HG03103 (cell line): ENCODE results near the gene NOM1.

Experiments
- ATAC-seq: cut with Tn5 transposase; IDR thresholded peaks from one replicate; pipeline ENCODE4 v1.9.1; 2021; ENCODE audit warnings: low read depth; ENCODE audit not compliant: unreplicated experiment

Gene NOM1

DNA sequence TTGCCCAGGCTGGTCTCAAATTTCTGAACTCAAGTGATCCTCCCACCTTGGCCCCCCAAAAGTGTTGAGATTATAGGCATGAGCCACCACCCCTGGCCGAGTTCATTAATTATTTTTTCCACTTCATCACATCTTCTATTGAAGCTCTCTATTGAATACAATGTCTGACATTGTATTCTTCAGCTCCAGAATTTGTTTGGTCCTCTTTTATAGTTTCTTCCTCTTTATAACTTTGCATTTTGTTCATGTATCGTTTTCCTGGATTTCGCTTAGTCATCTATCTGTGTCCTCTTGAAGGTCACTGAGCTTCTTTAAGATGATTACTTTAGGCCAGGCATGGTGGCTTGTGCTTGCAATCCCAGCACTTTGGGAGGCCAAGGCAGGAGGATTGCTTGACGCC lies 30.2 kb downstream of the NOM1 start:
- no peak for ATAC-seq

DNA sequence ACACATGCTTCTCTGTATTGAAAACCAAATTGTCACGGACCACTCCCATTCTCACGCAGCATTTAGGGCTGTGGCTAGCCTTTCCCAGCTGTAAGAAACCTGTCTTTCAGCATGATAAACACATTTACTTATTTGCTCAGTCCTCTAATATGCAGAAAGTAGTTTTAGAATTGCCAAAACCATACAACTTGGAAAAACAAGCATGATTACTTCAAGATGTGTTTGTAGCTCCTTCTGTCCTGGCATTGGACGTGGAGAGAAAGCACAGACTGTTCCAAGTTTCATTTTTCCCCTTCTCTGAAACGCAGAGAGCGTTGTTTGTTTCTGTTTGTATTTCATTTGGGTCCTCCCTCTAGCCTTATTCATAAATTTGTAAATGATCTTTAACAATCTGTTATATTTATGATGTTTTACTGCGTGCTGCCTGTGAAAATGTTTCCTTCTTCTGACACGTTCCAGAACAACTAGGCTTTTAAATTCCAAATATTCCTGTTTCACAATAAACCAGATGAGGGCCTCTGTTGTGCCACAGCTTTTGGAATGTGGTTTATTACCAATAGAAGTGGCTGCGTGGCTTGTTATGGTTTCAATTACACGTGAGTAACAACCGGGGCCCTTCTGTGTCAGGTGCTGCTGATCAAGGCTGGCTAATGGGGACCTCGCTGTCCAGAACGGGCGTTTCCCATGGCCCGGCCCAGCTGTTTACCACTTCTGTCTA lies 34.8 kb downstream of the NOM1 start:
- no peak for ATAC-seq

DNA sequence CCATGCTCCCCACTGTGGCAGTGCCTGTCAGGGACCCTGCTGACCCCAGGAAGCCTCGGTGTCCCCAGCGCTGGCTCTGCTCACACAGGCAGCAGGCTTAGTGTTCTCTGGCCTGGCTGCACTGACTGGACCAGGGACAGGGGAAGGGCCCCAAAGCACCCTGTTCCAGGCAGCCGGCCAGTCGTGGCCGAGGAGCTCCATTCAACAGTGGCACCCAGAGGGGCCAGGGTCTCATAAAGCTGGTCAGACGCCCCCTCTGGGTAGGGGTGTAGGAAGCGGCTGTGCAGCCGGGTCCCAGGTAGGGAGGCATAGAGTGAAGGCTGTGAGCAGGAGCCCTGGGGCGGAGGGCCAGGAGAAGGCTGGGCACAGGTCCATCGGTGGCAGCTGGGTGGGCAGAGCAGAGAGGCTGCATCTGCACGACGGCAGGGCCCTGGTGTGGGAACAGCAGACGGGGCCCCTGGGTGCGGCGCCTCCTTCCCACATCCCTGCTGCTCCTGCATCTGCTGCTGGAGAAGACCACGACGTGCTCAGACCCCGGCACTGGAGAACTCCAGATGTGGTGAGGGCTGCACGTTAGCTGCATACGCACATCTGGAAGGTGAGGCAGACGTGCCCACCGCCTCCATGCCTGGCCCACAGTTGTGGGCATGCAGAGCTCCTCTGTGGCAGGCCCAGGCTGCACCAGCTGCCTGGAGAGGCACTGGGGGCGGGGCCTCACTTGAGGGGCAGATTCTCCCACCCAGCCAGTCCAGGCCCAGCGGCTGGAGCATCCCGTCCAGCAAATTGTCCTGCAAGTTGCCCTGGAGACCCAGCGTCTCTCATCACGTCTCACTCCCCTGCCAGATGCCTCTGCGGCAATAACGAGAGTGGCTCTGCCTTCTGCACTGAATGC lies 35.8 kb downstream of the NOM1 start:
- ATAC-seq = no peak

- ATAC-seq = no peak
These were observed 36.9 kb downstream of the NOM1 start for GRCh38 chr7:156986378-156986777.

DNA sequence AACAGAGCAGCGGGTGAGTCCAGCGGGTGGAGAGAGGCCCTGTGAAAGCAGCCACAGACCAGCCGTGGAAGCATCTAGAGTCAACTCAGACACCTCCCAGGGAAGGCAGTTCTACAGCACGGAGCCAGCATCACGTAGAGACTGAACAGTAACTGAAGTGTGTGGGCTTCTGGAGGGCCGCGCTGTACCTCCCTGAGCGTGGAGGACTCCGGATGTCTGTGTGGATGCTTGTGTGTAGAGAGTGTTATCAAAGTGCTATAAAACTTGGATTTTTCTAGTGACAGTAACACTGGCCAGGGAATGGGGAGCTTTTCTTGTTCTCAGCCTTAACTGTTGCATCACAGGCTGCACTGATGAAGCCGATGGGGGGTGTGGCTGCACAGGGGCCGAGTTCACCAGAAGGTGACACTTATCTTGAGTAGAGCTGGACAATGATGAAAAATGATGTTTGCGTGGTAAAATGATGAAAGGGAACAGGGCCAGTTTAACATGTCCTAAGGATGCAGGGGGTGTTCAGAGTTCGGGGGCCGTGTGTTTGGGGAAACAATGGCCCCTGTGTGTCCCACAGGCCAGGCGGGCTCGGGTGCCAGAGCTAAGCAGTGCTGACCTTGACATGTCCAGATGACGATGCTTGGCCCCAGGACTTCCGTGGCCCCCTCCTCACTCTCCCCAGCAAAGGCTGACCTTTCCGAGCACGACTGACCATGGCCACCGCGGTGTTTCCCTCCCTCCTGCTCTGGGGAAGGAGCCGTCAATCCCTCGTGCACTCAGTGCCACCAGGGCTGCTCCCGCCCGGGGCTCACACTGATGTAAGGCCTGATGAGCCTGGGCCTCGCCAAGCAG lies 39.1 kb downstream of the NOM1 start:
- ATAC-seq = no peak

GRCh38 chr7:156989766-156990535 lies 40.4 kb downstream of the NOM1 start:
- ATAC-seq = no peak

DNA sequence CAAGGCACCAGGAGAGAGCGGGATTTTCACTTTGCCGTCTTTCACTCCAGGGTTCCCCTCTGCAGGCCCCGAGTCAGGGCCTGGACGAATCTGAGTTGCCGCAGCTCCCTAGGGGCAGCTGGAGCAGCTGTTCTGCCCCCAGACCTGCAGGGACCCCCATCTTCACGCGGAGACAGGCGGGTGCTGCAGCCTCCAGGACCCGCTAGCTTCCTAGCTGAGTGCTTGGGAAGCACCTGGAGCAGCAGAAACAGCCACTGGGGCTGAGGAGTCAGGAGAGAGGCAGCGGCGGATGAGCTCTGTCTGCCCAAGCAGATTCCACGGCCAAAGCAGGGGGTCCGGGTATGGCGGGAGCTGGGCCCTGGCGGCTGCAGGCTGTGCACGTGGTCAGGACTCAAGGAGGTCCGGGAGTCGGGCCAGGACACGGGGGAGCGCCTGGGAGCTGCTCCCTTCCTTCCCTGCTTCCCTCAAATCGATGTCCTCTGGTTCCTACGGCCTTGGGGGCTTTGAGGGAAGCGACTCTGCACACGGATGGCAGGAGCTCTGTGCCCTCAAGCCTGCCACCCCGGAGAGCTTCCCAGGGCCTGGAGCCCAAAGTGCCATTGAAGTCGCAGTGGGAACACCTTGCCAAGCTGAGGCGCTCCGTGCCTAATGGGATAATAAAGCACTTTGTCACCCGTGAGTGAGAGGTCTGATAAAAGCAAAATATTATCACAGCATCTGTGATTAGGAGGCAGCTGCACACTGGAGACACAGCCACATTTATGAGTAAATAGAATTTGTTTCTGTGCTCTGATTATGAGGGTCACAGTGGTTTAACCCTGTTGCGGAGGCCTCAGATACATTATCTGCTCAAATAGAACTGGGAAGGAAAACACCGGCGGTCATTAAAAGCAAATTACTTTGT lies 43.8 kb downstream of the NOM1 start:
- ATAC-seq = no peak

GRCh38 chr7:156993925-156994235 lies 44.4 kb downstream of the NOM1 start:
- ATAC-seq = no peak

- ATAC-seq = no peak
These were observed 44.9 kb downstream of the NOM1 start for GRCh38 chr7:156994417-156994816.

DNA sequence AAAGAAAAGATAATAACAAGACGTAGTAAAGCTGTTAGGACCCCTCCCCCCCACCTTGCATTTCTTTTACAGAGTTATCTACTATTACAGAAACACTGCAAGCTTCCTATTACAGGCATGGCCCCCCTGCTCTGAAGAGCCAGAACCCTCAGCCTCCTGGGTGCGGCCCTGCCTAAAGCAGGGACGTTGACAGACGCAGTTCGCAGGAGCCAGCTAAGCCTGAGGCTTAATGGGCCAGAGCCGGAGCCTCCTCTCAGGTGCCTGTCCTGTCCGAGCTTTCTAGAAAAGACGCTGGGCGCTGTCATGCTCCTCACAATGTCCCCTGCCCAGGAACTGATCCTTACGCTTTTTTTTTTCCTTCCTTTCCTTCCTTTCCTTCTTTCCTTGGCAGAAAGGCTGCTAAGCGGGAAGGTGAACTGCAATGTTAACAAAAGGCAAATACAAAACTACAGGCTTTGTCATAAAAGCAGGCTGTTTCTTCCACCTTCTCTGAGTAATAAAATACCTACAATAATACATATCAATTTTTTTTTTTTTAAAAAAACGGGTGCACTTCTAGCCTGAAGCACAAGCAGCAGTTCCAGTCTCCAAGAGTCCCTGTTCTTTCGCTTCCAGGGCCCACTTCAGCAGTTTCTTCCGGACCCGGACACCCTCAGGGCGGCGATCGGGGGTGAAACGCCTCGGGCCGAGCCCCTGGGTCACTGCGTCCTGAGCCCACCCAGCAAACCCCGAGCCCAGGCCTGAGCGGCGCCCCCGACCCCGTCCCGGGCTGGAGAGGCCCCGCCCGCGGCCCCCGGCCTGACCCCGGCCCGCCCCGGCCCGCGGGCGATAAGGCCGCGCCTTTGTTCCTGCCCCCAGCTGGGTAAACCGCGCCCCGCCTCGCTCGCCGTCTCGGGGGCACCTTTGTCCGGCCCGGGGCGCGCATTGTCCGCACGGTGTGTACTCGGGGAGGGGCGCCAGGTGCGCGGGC lies 49.8 kb downstream of the NOM1 start:
- ATAC-seq = no peak

DNA sequence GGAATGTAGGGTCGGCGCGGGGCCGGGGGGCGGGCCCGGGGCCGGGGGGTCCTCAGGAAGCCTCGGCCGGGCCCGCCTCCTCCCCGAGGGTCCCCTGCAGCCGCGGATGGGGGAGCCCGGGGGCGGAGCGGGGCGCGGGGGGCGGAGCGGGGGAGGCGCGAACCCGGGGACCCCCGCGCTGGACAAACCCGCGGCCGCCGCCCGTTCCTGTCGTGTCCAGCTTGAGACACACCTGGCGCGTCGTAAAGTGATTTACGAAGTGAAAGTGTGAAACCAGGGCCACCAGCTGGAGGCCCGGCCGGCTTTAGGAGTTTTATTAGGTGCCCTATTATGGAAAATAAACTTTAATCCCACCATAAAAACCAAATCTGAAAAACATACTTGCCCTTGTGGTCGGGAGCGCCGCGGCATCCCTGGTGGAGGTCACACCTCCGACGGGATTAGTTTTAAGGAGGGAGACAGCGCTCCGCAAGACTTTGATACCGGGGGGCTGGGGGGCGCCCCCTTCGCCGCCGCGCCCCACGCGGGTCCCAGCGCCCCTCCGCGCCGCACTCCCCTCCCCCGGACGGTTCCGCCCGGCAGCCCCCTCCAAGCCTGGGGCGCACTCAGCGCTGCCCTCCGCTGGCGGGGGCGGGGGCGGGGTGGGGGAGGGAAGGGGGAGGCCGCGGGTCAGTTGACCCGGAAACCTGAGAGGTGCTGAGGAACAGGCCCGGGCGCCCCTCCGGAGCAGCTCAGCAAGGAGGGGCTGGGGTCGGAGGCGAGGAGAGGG lies 50.6 kb downstream of the NOM1 start:
- no peak for ATAC-seq

- ATAC-seq = no peak
These were observed 51.5 kb downstream of the NOM1 start for GRCh38 chr7:157000741-157001653.

DNA sequence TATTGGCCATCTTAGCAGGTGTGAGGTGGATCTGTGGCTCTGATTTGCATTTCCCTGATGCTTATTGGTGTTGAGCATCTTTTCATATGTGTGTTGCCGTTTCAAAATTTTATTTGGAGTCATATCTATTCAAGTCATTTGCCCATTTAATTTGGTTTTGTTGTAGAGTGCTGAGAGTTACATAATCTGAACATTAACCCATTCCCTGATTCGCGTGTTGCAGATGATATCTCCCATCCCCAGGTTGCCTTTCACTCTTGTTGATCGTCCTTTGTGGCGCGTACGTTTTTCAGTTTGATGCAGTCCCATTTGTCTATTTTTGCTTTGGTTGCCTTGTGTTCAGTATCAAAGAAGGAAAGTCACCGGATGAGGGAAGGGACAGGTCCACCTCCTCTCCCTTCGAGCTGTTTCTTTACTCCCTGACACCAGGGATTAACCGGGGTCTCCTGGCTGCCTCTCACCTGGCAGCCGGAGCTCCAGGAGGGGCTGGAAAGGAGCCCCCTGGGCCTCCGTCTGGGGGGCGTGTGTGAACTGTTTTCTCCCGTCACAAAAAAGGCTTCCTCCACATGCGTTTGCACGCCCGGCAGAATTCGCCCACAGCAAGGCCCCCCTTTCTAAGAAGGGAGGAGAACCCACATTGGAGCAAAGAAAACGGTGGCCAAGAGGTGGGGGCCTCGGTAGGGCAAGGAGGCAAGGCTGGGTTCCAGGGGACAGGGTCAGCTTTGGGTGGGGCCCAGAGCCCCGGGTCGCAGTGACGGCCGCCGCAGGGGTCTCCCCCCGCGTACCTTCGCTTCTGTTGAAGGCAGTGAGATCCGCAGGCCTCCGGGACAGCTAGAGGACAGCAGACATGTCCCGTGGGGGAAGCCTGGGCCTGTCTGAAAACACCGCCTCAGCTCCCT lies 52.7 kb downstream of the NOM1 start:
- no peak for ATAC-seq

DNA sequence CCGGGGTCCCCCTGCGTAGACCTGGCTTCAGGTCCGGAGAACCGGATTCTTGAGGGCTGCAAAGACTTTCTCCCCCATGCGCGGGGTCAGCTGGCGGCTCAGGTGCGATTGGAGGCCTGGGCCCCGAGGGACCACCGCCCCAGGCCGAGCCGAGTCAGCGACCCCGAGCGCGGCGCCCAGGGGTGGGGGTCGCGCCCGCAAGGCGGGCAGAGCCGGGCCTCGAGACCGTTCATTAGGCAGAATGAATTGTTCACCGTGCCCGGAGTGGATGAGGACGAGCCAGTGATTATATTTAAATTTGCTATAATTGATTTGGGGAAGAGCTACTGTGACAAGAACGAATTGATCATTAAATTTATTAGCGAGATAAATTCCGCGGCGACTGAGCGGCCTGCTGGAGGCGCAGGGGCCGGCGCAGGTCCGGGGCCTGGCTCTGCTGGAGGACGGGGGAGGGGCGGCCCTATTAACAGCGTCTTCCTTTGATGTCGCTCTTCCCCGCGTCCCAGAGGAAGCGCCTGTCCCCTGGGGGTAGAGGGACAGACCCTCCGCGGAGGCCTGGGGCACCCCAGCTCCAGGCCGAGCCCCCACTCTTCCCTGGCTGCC lies 53.4 kb downstream of the NOM1 start:
- ATAC-seq = no peak

GRCh38 chr7:157003445-157003755 lies 53.9 kb downstream of the NOM1 start:
- ATAC-seq = no peak
